Measurements from ENCODE around the gene CACNA2D4. TPM values are rescaled to one million over a fixed set of nuclear protein-coding genes. Genes with fewer than 3 reads are reported as not detected.

Gene CACNA2D4
- total and polyA plus RNA-seq, 7 donors = 2.8 to 5.8 (median 3.6) TPM

- no peaks in the 10 kb centered on the region for H3K36me3 ChIP-seq
- TF ChIP-seq EP300 (IDR thresholded peaks at IDR 0.05) (no peak), POLR2A (IDR thresholded peaks at IDR 0.05) (no peak), POLR2AphosphoS5 (IDR thresholded peaks at IDR 0.05) (no peak)
- TF ChIP-seq, protein P1, sequence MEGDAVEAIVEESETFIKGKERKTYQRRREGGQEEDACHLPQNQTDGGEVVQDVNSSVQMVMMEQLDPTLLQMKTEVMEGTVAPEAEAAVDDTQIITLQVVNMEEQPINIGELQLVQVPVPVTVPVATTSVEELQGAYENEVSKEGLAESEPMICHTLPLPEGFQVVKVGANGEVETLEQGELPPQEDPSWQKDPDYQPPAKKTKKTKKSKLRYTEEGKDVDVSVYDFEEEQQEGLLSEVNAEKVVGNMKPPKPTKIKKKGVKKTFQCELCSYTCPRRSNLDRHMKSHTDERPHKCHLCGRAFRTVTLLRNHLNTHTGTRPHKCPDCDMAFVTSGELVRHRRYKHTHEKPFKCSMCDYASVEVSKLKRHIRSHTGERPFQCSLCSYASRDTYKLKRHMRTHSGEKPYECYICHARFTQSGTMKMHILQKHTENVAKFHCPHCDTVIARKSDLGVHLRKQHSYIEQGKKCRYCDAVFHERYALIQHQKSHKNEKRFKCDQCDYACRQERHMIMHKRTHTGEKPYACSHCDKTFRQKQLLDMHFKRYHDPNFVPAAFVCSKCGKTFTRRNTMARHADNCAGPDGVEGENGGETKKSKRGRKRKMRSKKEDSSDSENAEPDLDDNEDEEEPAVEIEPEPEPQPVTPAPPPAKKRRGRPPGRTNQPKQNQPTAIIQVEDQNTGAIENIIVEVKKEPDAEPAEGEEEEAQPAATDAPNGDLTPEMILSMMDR (IDR thresholded peaks at IDR 0.05) = no peak
- DNase-seq = no peak
- H3K9me3 ChIP-seq = no peaks in the 10 kb centered on the region
- no peak overlapping the region for H3K4me3 ChIP-seq
- no peak overlapping the region for H3K27ac ChIP-seq
- intact Hi-C loops (cut with DNase I) = no loop called here
- no peaks in the 10 kb centered on the region for H3K27me3 ChIP-seq
- 91 to 96% methylated on average over 7 of the region's 7 CpGs for WGBS, 2 donors
- H3K4me1 ChIP-seq = no peaks in the 10 kb centered on the region
Measured at GRCh38 chr12:1872448-1872847, 46.0 kb downstream of the CACNA2D4 start.

DNA sequence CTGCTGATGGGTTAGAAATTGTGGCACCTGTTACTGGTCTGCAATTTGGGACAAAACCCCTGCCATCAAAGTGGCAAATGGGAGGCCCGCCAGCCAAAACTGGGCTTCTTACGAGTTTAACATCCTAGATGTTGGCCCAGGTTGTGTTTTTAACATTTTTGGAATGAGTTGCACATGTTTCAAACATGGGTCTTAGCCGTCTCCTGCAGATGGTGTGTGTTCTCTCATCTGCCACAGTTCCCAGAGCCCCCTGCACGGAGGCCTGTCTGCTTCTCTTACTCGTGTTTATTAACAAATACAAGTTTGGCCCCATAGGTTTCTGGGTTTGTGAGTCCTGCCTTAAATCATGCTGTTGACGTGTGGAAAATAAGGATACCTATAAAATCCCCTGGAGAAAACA is 46.5 kb downstream of the CACNA2D4 start:
- Histone ChIP-seq H3K27me3 (no peaks in the 10 kb centered on the region), H3K4me1 (no peaks in the 10 kb centered on the region), H3K27ac (no peak overlapping the region), H3K9me3 (no peaks in the 10 kb centered on the region), H3K36me3 (no peaks in the 10 kb centered on the region), H3K4me3 (no peak overlapping the region)
- intact Hi-C loops (cut with DNase I) = no loop called here
- no peak for DNase-seq
- 81 to 90% methylated on average over 6 of the region's 6 CpGs for WGBS, 2 donors
- no peak for TF ChIP-seq POLR2AphosphoS5 (IDR thresholded peaks at IDR 0.05)
- no peak for TF ChIP-seq EP300 (IDR thresholded peaks at IDR 0.05)
- TF ChIP-seq, protein P1 (IDR thresholded peaks at IDR 0.05) = no peak
- no peak for TF ChIP-seq POLR2A (IDR thresholded peaks at IDR 0.05)

GRCh38 chr12:1870998-1871917 is 47.2 kb downstream of the CACNA2D4 start:
- no peaks in the 10 kb centered on the region for H3K4me1 ChIP-seq
- no peak overlapping the region for H3K27ac ChIP-seq
- 89 to 91% methylated on average over 24 of the region's 24 CpGs for WGBS, 2 donors
- no peaks in the 10 kb centered on the region for H3K27me3 ChIP-seq
- intact Hi-C loops (cut with DNase I) = no loop called here
- no peaks in the 10 kb centered on the region for H3K36me3 ChIP-seq
- H3K4me3 ChIP-seq = no peak overlapping the region
- TF ChIP-seq POLR2AphosphoS5 (IDR thresholded peaks at IDR 0.05) = no peak
- no peak for TF ChIP-seq POLR2A (IDR thresholded peaks at IDR 0.05)
- no peak for TF ChIP-seq EP300 (IDR thresholded peaks at IDR 0.05)
- DNase-seq = no peak
- H3K9me3 ChIP-seq = no peaks in the 10 kb centered on the region

DNA sequence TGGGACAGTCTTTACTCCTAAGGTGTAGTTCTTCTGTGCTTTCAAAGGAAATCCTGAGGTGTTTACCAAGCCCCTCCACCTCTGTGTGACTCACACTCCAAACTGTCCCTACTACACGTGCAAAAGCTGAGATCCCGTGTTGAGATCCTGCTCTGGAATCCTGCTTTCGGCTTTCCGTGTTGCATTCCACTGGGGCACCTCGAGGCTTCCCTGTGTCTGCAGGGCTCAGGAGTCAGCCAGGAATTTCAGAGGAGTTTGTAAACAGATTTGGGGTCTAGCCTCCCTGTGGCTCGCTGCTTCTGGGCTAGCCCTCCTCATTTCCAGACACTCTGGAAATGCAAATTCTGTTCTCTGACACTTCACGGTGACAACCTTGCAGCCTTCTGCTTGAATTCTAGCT is 48.4 kb downstream of the CACNA2D4 start:
- no peak for DNase-seq
- Histone ChIP-seq H3K27ac (no peak overlapping the region), H3K4me1 (no peaks in the 10 kb centered on the region), H3K9me3 (no peaks in the 10 kb centered on the region), H3K27me3 (peaks cover 0 to under 1% (median 0%) of the 10 kb centered on the region in 3 donors), H3K36me3 (no peaks in the 10 kb centered on the region), H3K4me3 (no peak overlapping the region)
- intact Hi-C loops (cut with DNase I) = no loop called here
- TF ChIP-seq, protein P1 (IDR thresholded peaks at IDR 0.05) = no peak
- TF ChIP-seq EP300 (IDR thresholded peaks at IDR 0.05) = no peak
- no peak for TF ChIP-seq POLR2A (IDR thresholded peaks at IDR 0.05)
- no peak for TF ChIP-seq POLR2AphosphoS5 (IDR thresholded peaks at IDR 0.05)
- 60 to 70% methylated on average over 7 of the region's 7 CpGs for WGBS, 2 donors

- no peak overlapping the region for H3K4me3 ChIP-seq
- TF ChIP-seq POLR2A (IDR thresholded peaks at IDR 0.05) (no peak), POLR2AphosphoS5 (IDR thresholded peaks at IDR 0.05) (no peak), EP300 (IDR thresholded peaks at IDR 0.05) (no peak)
- TF ChIP-seq, protein P1 (IDR thresholded peaks at IDR 0.05) = no peak
- no peak for DNase-seq
- intact Hi-C loops (cut with DNase I) = no loop called here
- peaks cover 0 to 7% (median 3%) of the 10 kb centered on the region in 3 donors for H3K27me3 ChIP-seq
- H3K36me3 ChIP-seq = no peaks in the 10 kb centered on the region
- WGBS, 2 donors = 94 to 95% methylated on average over 10 of the region's 10 CpGs
- H3K9me3 ChIP-seq = no peaks in the 10 kb centered on the region
- H3K4me1 ChIP-seq = no peaks in the 10 kb centered on the region
- H3K27ac ChIP-seq = no peak overlapping the region
Measured at GRCh38 chr12:1869145-1869544, 49.3 kb downstream of the CACNA2D4 start.

All from sigmoid colon (tissue), 7 donors.